ENCODE data around the gene OVCH1. TPM values are rescaled to one million over a fixed set of nuclear protein-coding genes. Genes with fewer than 3 reads are reported as not detected.

The OVCH1 gene
- total RNA-seq, 2 experiments from 2014 or later, result not detected

- no peak overlapping the region for H3K27ac Mint-ChIP-seq
- no peaks in the 10 kb centered on the region for H3K9me3 Mint-ChIP-seq
- peaks cover 14% of the 10 kb centered on the region for H3K27me3 Mint-ChIP-seq
- H3K4me1 Mint-ChIP-seq, result no peaks in the 10 kb centered on the region
- no peak for DNase-seq
- H3K4me3 Mint-ChIP-seq, result no peak overlapping the region
- no peaks in the 10 kb centered on the region for H3K36me3 Mint-ChIP-seq
Measured at GRCh38 chr12:29518407-29518806, 20.9 kb upstream of the OVCH1 start.

- no peak for DNase-seq
- no peaks in the 10 kb centered on the region for H3K9me3 Mint-ChIP-seq
- H3K4me3 Mint-ChIP-seq, result no peak overlapping the region
- H3K27me3 Mint-ChIP-seq, result peaks cover 18% of the 10 kb centered on the region
- H3K4me1 Mint-ChIP-seq, result no peaks in the 10 kb centered on the region
- no peak overlapping the region for H3K27ac Mint-ChIP-seq
- H3K36me3 Mint-ChIP-seq, result no peaks in the 10 kb centered on the region
Measured at GRCh38 chr12:29517264-29517663, 19.8 kb upstream of the OVCH1 start.

DNA sequence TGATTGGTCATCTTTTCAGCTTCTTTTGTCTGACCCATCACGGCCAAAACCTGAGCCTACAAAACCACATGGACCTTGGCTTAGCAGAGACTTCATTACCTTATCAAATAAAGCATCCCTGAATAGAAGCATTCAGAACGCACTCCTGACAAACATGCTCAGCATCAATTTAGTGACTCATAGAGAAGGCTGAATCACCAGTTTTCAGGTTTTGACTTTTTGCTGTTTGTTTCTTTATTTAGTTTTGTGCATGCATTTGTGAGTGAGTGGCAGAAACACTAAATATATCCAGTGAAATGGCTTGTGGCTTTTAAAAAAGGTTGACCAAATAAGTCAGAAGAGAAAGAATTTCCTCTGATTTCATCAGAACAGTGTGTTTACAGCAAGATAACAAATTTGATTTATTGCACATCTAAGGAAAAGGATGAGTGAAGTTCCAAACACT, 19.0 kb upstream of the OVCH1 start:
- H3K36me3 Mint-ChIP-seq, result no peaks in the 10 kb centered on the region
- H3K4me1 Mint-ChIP-seq, result no peaks in the 10 kb centered on the region
- no peak overlapping the region for H3K27ac Mint-ChIP-seq
- H3K27me3 Mint-ChIP-seq, result peaks cover 18% of the 10 kb centered on the region
- DNase-seq, result no peak
- H3K4me3 Mint-ChIP-seq, result no peak overlapping the region
- H3K9me3 Mint-ChIP-seq, result no peaks in the 10 kb centered on the region

- Mint-ChIP-seq H3K9me3 (no peaks in the 10 kb centered on the region), H3K27me3 (peaks cover 35% of the 10 kb centered on the region), H3K36me3 (no peaks in the 10 kb centered on the region)
Measured at GRCh38 chr12:29510591-29511185, 13.2 kb upstream of the OVCH1 start.

DNA sequence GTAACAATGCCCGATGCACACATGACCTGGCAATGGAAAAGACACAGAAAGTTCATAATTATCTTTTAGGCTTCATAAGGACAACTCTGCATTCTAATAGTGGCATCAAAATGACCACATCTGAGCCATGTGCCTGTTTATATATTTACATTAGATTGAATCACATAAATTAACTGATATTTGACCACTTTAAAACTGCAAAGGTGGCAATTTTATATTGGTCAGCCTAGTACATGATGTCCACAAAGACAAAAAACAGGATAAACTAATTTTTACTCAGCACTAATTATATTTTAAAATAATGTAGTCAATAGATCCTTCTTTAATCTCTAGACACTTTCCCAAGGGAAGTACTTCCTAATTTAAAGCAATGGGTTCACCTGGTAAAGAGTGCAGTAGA, 12.0 kb upstream of the OVCH1 start:
- Mint-ChIP-seq H3K4me1 (no peaks in the 10 kb centered on the region), H3K27me3 (peaks cover 31% of the 10 kb centered on the region), H3K36me3 (no peaks in the 10 kb centered on the region), H3K9me3 (no peaks in the 10 kb centered on the region), H3K4me3 (no peak overlapping the region), H3K27ac (no peak overlapping the region)
- no peak for DNase-seq

More at GRCh38 chr12:29510591-29511185, 13.2 kb upstream of the OVCH1 start:
- no peak overlapping the region for H3K27ac Mint-ChIP-seq
- no peak for DNase-seq
- no peak overlapping the region for H3K4me3 Mint-ChIP-seq
- H3K4me1 Mint-ChIP-seq, result no peaks in the 10 kb centered on the region

GRCh38 chr12:29508949-29509348, 11.5 kb upstream of the OVCH1 start:
- no peaks in the 10 kb centered on the region for H3K36me3 Mint-ChIP-seq
- H3K4me1 Mint-ChIP-seq, result no peaks in the 10 kb centered on the region
- no peak overlapping the region for H3K4me3 Mint-ChIP-seq
- H3K27me3 Mint-ChIP-seq, result peaks cover 31% of the 10 kb centered on the region
- no peaks in the 10 kb centered on the region for H3K9me3 Mint-ChIP-seq
- no peak for DNase-seq
- no peak overlapping the region for H3K27ac Mint-ChIP-seq

- no peaks in the 10 kb centered on the region for H3K36me3 Mint-ChIP-seq
- no peak overlapping the region for H3K27ac Mint-ChIP-seq
- H3K4me1 Mint-ChIP-seq, result no peaks in the 10 kb centered on the region
- no peak overlapping the region for H3K4me3 Mint-ChIP-seq
- no peak for DNase-seq
- peaks cover 23% of the 10 kb centered on the region for H3K27me3 Mint-ChIP-seq
- H3K9me3 Mint-ChIP-seq, result no peaks in the 10 kb centered on the region
Measured at GRCh38 chr12:29505122-29505521, 7.6 kb upstream of the OVCH1 start.

- no peak for DNase-seq
- Mint-ChIP-seq H3K4me3 (no peak overlapping the region), H3K36me3 (no peaks in the 10 kb centered on the region), H3K9me3 (no peaks in the 10 kb centered on the region), H3K27ac (no peak overlapping the region), H3K27me3 (peaks cover 22% of the 10 kb centered on the region), H3K4me1 (no peaks in the 10 kb centered on the region)
Measured at GRCh38 chr12:29503283-29503682, 5.8 kb upstream of the OVCH1 start.

- no peak for DNase-seq
- Mint-ChIP-seq H3K27ac (no peak overlapping the region), H3K4me3 (no peak overlapping the region), H3K4me1 (no peaks in the 10 kb centered on the region), H3K27me3 (peaks cover 7% of the 10 kb centered on the region), H3K36me3 (no peaks in the 10 kb centered on the region), H3K9me3 (no peaks in the 10 kb centered on the region)
Measured at GRCh38 chr12:29499235-29499634, 1.7 kb upstream of the OVCH1 start.

DNA sequence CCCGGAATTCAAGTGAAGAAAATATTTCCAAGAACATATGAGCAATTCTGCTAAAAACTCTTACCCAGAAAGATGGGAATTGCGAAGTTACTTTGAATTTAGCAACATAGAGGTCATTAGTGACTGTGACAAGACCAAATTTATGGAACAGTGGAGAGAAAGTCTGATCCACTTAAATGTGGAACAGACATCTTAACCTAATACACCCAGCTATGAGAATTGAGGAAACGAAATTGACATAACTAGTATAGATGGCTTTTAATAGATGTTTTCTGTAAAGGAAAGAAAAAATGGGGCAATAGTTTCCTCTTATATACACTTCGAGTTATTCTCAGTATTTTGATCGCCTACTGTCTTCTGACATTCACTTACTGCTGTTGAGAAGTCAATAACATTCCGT, 4.6 kb downstream of the OVCH1 start:
- H3K4me3 Mint-ChIP-seq, result no peak overlapping the region
- H3K9me3 Mint-ChIP-seq, result no peaks in the 10 kb centered on the region
- no peaks in the 10 kb centered on the region for H3K4me1 Mint-ChIP-seq
- no peak for DNase-seq
- H3K27ac Mint-ChIP-seq, result no peak overlapping the region
- H3K27me3 Mint-ChIP-seq, result peaks cover 28% of the 10 kb centered on the region
- no peaks in the 10 kb centered on the region for H3K36me3 Mint-ChIP-seq

- DNase-seq, result no peak
- H3K27me3 Mint-ChIP-seq, result peaks cover 35% of the 10 kb centered on the region
- no peaks in the 10 kb centered on the region for H3K36me3 Mint-ChIP-seq
- H3K27ac Mint-ChIP-seq, result no peak overlapping the region
- no peaks in the 10 kb centered on the region for H3K4me1 Mint-ChIP-seq
- H3K9me3 Mint-ChIP-seq, result no peaks in the 10 kb centered on the region
- no peak overlapping the region for H3K4me3 Mint-ChIP-seq
Measured at GRCh38 chr12:29486972-29487371, 10.5 kb downstream of the OVCH1 start.

- Mint-ChIP-seq H3K4me1 (no peaks in the 10 kb centered on the region), H3K27me3 (peaks cover 4% of the 10 kb centered on the region), H3K27ac (no peak overlapping the region), H3K4me3 (no peak overlapping the region), H3K9me3 (no peaks in the 10 kb centered on the region), H3K36me3 (peaks cover 2% of the 10 kb centered on the region)
- DNase-seq, result no peak
Measured at GRCh38 chr12:29463198-29463597, 34.3 kb downstream of the OVCH1 start.

DNA sequence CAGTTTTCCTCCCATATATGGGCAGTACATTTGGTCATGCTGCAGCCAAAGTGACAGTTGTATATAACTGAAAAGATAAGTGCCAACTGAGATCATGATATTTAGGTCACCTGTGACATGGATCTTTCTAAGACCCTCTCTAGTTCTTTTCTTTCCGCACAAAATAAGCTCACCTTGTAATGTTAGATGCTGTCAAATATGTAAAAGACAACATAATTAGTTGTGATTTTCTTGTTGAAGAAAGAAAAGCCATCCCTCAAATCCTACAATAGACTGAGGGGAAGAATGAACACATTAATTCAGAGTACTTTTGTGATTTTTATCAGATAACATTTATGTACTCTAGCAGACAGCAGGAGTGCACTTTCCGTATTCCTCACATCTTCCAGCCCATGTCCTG, 37.4 kb downstream of the OVCH1 start:
- H3K4me1 Mint-ChIP-seq, result no peaks in the 10 kb centered on the region
- no peak overlapping the region for H3K27ac Mint-ChIP-seq
- H3K27me3 Mint-ChIP-seq, result no peaks in the 10 kb centered on the region
- H3K9me3 Mint-ChIP-seq, result no peaks in the 10 kb centered on the region
- no peak for DNase-seq
- H3K4me3 Mint-ChIP-seq, result no peak overlapping the region
- no peaks in the 10 kb centered on the region for H3K36me3 Mint-ChIP-seq

- no peak for DNase-seq
- Mint-ChIP-seq H3K9me3 (no peaks in the 10 kb centered on the region), H3K4me1 (no peaks in the 10 kb centered on the region), H3K27ac (no peak overlapping the region), H3K27me3 (peaks cover 8% of the 10 kb centered on the region), H3K4me3 (no peak overlapping the region), H3K36me3 (no peaks in the 10 kb centered on the region)
Measured at GRCh38 chr12:29455087-29455486, 42.4 kb downstream of the OVCH1 start.

DNA sequence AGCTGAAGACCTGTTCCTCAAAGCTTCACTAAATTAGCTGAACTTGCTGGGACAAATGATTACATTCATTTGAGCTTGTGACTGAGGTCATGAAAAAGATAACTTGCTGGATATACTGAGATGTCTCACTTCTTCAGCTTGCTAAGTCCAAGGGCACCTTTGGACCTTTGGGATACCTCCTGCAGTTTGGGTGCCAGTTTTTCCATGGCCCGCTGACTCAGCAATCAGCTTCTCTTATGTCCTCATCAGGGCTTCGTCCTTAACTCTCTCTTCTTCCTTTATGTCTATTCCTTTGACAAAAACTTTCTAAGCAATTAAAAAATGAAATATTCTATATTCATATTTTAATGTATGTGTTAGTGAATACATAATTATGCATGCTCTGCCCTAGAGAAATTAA, 45.6 kb downstream of the OVCH1 start:
- DNase-seq, result no peak
- no peaks in the 10 kb centered on the region for H3K36me3 Mint-ChIP-seq
- no peak overlapping the region for H3K27ac Mint-ChIP-seq
- H3K4me3 Mint-ChIP-seq, result no peak overlapping the region
- H3K27me3 Mint-ChIP-seq, result peaks cover 22% of the 10 kb centered on the region
- no peaks in the 10 kb centered on the region for H3K9me3 Mint-ChIP-seq
- peaks cover 5% of the 10 kb centered on the region for H3K4me1 Mint-ChIP-seq

DNA sequence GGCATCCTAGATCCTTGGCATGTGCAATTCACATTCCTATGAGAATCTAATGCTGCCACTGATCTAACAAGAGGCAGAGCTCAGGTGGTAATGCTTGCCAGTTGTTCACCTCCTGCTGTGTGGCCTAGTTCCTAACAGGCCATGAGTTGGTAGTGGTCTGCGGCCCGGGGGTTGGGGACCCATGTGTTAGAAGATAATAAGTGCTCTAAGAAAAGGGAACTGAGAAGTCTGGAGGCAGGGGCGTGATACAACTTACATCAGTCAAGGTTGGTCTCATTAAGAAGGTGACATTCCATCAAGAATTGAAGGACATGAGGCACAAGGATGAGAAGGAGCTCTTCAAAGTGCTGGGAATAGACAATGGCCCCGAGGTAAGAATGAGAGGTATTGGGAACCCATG, 49.3 kb downstream of the OVCH1 start:
- Mint-ChIP-seq H3K27ac (no peak overlapping the region), H3K9me3 (no peaks in the 10 kb centered on the region), H3K27me3 (peaks cover 17% of the 10 kb centered on the region), H3K4me1 (peaks cover 11% of the 10 kb centered on the region), H3K4me3 (no peak overlapping the region), H3K36me3 (no peaks in the 10 kb centered on the region)
- DNase-seq, result no peak
